Activated naive CD4-positive, alpha-beta T cell treated with anti-CD3 and anti-CD28 coated beads for 36 hours (primary cell): ENCODE results near the gene SCAANT1. TPM values are rescaled to one million over a fixed set of nuclear protein-coding genes. Genes with fewer than 3 reads are reported as not detected.

Source experiments
- CTCF ChIA-PET: fragments of 350-600 bp; sonication (Branson Sonifier 250); formaldehyde crosslinking; loops from one replicate; lab custom pipeline; 2021; ENCODE audit warnings: antibody characterized with exemption; lab: Charles Lee
- DNase-seq: peaks from one replicate; pipeline ENCODE4 v3.0.0-alpha.2; 2020
- H3K27ac Mint-ChIP-seq: one replicate; pipeline ENCODE4 v1.8.0; 2021; ENCODE audit warnings: mild to moderate bottlenecking, mixed read lengths
- H3K27me3 Mint-ChIP-seq: one replicate; pipeline ENCODE4 v1.8.0; 2021; ENCODE audit warnings: low read depth, mixed read lengths
- H3K36me3 Mint-ChIP-seq: one replicate; pipeline ENCODE4 v1.8.0; 2021; ENCODE audit warnings: low read depth, mixed read lengths
- H3K4me1 Mint-ChIP-seq: one replicate; pipeline ENCODE4 v1.8.0; 2021; ENCODE audit warnings: low read depth, mixed read lengths
- H3K4me3 Mint-ChIP-seq: one replicate; pipeline ENCODE4 v1.8.0; 2021; ENCODE audit warnings: mild to moderate bottlenecking, moderate library complexity, mixed read lengths
- H3K9me3 Mint-ChIP-seq: one replicate; pipeline ENCODE4 v1.8.0; 2021; ENCODE audit warnings: mixed read lengths
- intact Hi-C: fragments of 100-400 bp; cut with micrococcal nuclease; formaldehyde crosslinking; loops from one replicate; pipeline ENCODE4 v1.15.1; 2023
- total RNA-seq, 2 experiments: library from RNA; stranded (reverse); gene quantifications; one replicate each; pipeline ENCODE4 v1.2.3, GENCODE V29; 2021

Gene SCAANT1
- total RNA-seq, 2 experiments from 2014 or later: not detected

DNA sequence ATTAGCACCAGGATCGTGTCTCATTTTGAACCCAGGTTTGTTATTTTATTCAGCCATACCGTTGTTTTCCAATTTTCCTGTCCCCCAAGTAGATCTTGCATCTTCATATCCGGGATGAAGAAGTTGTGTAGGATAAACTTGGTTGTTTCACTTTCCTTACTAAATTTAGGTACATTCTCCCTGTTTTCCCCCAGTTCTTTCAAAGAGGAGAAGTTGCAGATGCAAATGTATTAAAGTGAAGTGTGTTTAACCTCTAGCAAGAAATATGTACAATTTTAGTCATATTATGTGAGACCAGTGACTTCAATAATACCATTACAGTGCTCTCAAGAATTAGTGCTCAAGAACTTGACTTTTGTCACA is 47.2 kb downstream of the SCAANT1 start:
- H3K4me3 Mint-ChIP-seq: peak overlapping the region; percentile 84

DNA sequence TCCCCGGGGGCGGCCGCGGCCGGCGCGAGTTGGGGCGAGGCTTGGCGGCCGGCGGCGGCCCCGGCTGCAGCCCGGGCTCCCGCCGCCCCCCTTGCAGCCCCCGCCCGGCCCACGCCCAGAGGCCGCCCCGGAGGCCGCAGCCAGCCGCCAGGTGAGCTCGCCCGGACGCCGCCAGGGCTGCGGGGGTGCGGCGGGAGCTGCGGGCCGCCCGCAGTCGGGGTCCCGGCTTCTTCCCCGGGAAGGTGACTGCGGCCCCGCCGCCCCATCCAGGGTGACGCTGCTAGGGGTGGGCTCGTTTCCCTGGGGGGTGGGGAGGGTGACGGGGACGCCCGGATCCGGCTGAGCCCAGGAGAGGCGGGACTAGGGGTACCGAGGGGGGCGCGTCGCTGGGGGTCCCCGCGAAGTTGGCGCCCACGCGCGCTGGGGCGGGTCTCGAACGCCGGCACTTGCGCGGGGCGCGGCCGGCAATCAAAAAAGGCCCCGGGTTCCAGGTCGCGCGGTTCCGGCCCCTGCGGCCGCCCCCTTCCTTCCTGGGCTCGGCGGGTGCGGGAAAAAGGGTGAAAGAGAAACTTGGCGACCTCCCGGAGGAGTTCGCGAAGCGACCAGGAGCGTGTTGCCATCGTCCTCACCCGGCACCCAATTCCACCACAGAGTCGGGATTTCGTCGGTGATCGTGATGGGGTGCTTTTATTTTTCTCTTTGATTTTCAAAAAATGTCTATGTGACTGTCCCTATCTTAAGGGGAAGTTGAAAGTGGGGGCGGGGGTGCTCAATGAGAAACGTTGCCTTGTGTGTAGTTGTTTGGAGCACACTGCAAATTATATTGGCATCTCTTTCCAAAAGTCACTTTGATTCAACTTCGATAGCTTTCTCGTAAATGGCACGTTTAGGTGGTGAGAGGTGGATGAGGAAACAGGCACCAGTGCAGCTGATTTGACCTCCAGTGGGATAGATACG is 47.9 kb downstream of the SCAANT1 start:
- DNase-seq: peak; percentile 50
- Mint-ChIP-seq H3K27me3 (no peaks in the 10 kb centered on the region), H3K27ac (peak overlapping the region; percentile 92), H3K9me3 (no peaks in the 10 kb centered on the region), H3K4me3 (peak overlapping the region; percentile 84), H3K36me3 (peaks cover 27% of the 10 kb centered on the region), H3K4me1 (peaks cover 59% of the 10 kb centered on the region)
- intact Hi-C loops: loop anchor here (1.0 to 5.0 kb wide), 2 partner anchors 47 to 103 kb away; no protein-coding TSS in a partner anchor
- CTCF ChIA-PET: interaction anchor here (0.9 kb wide), 1 partner anchor 29 kb away, joined by 3 read pairs; no protein-coding TSS in a partner anchor

More for the DNA sequence above, 47.2 kb downstream of the SCAANT1 start:
- Mint-ChIP-seq H3K4me1 (peaks cover 57% of the 10 kb centered on the region), H3K27ac (peak overlapping the region; percentile 92), H3K9me3 (no peaks in the 10 kb centered on the region), H3K27me3 (no peaks in the 10 kb centered on the region), H3K36me3 (peaks cover 28% of the 10 kb centered on the region)
- DNase-seq: no peak
- intact Hi-C loops: loop anchor here (1.0 to 5.0 kb wide), 2 partner anchors 46 to 102 kb away; no protein-coding TSS in a partner anchor
- CTCF ChIA-PET: interaction anchor here (0.9 kb wide), 1 partner anchor 28 kb away, joined by 3 read pairs; no protein-coding TSS in a partner anchor

DNA sequence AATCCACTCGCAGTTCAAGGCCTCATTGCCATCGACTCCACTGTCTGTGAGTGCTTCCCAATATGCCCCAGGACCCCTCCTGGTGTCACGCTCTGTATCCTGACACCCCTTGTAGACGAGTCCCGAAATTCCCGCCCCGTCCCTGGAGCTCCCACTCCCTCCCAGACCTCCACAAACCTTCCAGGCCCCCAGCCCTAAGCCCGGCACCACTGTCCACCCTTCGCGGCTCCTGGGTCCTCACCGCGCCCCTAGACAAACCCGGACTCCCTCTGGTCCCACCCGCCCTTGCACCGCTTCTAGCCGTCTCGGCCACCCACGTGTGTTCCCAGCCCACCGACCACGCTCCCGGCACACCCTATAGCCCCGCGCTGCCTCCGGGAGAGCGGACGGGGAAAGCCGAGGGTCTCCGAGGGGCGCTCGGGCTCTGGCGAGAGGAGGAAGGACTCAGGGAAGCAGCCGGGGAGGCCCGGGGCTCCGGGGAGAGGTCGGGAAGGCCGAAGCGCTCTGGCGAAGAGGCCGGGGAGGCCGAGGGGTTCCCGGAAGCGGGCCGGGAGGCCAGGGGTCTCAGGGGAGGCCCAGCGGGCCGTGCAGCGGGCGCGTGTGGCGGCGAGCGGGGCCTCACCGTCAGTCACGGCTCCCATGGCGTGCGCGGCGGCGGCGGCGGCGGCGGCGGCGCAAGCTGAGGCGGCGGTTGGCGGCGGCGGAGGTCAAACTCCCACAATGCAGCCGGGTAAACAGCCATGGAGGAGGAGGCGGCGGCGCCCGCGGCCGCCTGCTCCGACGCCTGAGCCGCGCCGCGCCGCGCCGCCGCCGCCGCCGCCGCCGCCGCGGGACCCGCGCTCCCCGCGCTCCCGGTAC is 48.8 kb downstream of the SCAANT1 start, which contains the start of the genes ATXN7 and THOC7:
Gene ATXN7 (plus strand): TSS at position 718 of the 858 bp plus-strand sequence. CDS start 48,732 bp downstream, outside the sequence.
Gene THOC7 (minus strand): TSS at position 656 of the 858 bp plus-strand sequence. CDS start 15 bp downstream, at position 641.
- Mint-ChIP-seq H3K4me1 (peaks cover 58% of the 10 kb centered on the region), H3K9me3 (no peaks in the 10 kb centered on the region), H3K27ac (peak within 1 kb of the TSS; percentile 92), H3K27me3 (no peaks in the 10 kb centered on the region), H3K4me3 (peak within 1 kb of the TSS; percentile 93), H3K36me3 (peaks cover 24% of the 10 kb centered on the region)
- intact Hi-C loops: loop anchor here (1.0 to 5.0 kb wide), 3 partner anchors 48 to 159 kb away; partner anchors contain the start of gene PSMD6
- peak; percentile 56 for DNase-seq
- CTCF ChIA-PET: no interaction called here

DNA sequence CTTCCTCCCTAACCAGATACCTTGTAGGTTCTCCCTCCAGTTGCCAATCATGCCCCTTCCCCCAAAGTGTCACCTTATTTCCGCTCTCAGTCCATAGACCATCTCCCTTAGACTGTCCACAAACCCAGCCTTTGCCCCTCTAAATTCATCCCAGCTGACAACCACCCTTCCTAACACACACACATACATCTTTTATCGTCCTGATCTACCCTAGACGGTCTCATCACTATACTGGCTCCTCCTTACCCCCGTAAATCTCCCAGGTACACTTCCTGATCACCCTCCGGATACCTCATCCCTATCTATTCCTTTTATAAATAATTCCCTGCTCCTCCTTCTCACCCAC is 49.4 kb downstream of the SCAANT1 start:
- H3K4me3 Mint-ChIP-seq: peak overlapping the region; percentile 93
- H3K36me3 Mint-ChIP-seq: peaks cover 22% of the 10 kb centered on the region
- H3K27me3 Mint-ChIP-seq: no peaks in the 10 kb centered on the region
- no peak for DNase-seq
- intact Hi-C loops: loop anchor here (2.0 to 5.0 kb wide), 2 partner anchors 105 to 160 kb away; partner anchors contain the start of gene PSMD6
- peaks cover 54% of the 10 kb centered on the region for H3K4me1 Mint-ChIP-seq
- peak overlapping the region; percentile 91 for H3K27ac Mint-ChIP-seq
- CTCF ChIA-PET: no interaction called here
- H3K9me3 Mint-ChIP-seq: no peaks in the 10 kb centered on the region

Other genes starting within 250 kb of the SCAANT1 start
- gene C3orf49, start 93.1 kb downstream of the SCAANT1 start, total RNA-seq: not detected
- gene THOC7, start 48.6 kb downstream of the SCAANT1 start, total RNA-seq: 10 to 100 TPM; 72.8 to 77.0 TPM
- 10 to 100 TPM; 25.5 to 25.8 TPM for gene ATXN7, start 48.5 kb downstream of the SCAANT1 start, total RNA-seq
- 100 to 1,000 TPM; 101 to 103 TPM for gene PSMD6, start 111.1 kb upstream of the SCAANT1 start, total RNA-seq